ENCODE data around the gene OSBPL5. TPM values are rescaled to one million over a fixed set of nuclear protein-coding genes. Genes with fewer than 3 reads are reported as not detected.
A peak's percentile ranks its signal among the peaks of the same experiment; 100 is the strongest.

OSBPL5 gene
- total and polyA plus RNA-seq, 10 donors, result 5.1 to 91.2 (median 51.0) TPM

GRCh38 chr11:3138178-3139085 lies 26.7 kb downstream of the OSBPL5 start:
- H3K27ac ChIP-seq, result peak overlapping the region in 3 of 8 donors; percentile 32 to 41 (median 41)
- H3K4me1 ChIP-seq, result peaks cover 6 to 95% (median 43%) of the 10 kb centered on the region in 6 donors
- WGBS, 5 donors, result 73 to 83% (median 76%) methylated on average over 18 to 28 of the region's 28 CpGs
- no peaks in the 10 kb centered on the region for H3K27me3 ChIP-seq (replicated peaks in 1 of 7)
- intact Hi-C loops (cut with DNase I; ENCODE audit: low total_unique reads), result no loop called here
- peak; percentile 65 for DNase-seq
- H3K9me3 ChIP-seq, result no peaks in the 10 kb centered on the region
- peaks cover 0 to 3% (median 0%) of the 10 kb centered on the region in 6 donors for H3K36me3 ChIP-seq
- no peak for TF ChIP-seq POLR2AphosphoS5 (IDR thresholded peaks at IDR 0.05)
- TF ChIP-seq POLR2A (IDR thresholded peaks at IDR 0.05), result no peak
- no peak for TF ChIP-seq CTCF (IDR thresholded peaks at IDR 0.05 in 8 of 11, conservative IDR thresholded peaks at IDR 0.05 in 3 of 11)
- no peak overlapping the region for H3K4me3 ChIP-seq

- intact Hi-C loops (cut with DNase I; ENCODE audit: low total_unique reads), result no loop called here
- H3K4me1 ChIP-seq, result peaks cover 6 to 92% (median 41%) of the 10 kb centered on the region in 6 donors
- peaks cover 0 to 8% (median 0%) of the 10 kb centered on the region in 6 donors for H3K36me3 ChIP-seq
- no peaks in the 10 kb centered on the region for H3K27me3 ChIP-seq (replicated peaks in 1 of 7)
- no peak overlapping the region for H3K4me3 ChIP-seq
- no peaks in the 10 kb centered on the region for H3K9me3 ChIP-seq
- TF ChIP-seq POLR2AphosphoS5 (IDR thresholded peaks at IDR 0.05) (peak in 1 of 3 donors; percentile 13), POLR2A (IDR thresholded peaks at IDR 0.05) (no peak), CTCF (IDR thresholded peaks at IDR 0.05 in 8 of 11, conservative IDR thresholded peaks at IDR 0.05 in 3 of 11) (no peak)
- H3K27ac ChIP-seq, result peak overlapping the region in 3 of 8 donors; percentile 32 to 41 (median 41)
- 52 to 83% (median 54%) methylated on average over 9 to 17 of the region's 17 CpGs for WGBS, 5 donors
- peak; percentile 77 for DNase-seq
These were observed 27.5 kb downstream of the OSBPL5 start for GRCh38 chr11:3137486-3138177.

GRCh38 chr11:3136546-3137455 lies 28.3 kb downstream of the OSBPL5 start:
- TF ChIP-seq CTCF (IDR thresholded peaks at IDR 0.05 in 8 of 11, conservative IDR thresholded peaks at IDR 0.05 in 3 of 11) (no peak), POLR2AphosphoS5 (IDR thresholded peaks at IDR 0.05) (peak in 2 of 3 donors; percentile 39 to 52), POLR2A (IDR thresholded peaks at IDR 0.05) (no peak)
- H3K4me3 ChIP-seq, result no peak overlapping the region
- H3K9me3 ChIP-seq, result no peaks in the 10 kb centered on the region
- intact Hi-C loops (cut with DNase I; ENCODE audit: low total_unique reads), result no loop called here
- H3K4me1 ChIP-seq, result peaks cover 6 to 85% (median 37%) of the 10 kb centered on the region in 6 donors
- H3K27ac ChIP-seq, result peak overlapping the region in 3 of 8 donors; percentile 28 to 54 (median 41)
- 52 to 76% (median 62%) methylated on average over 11 to 13 of the region's 13 CpGs for WGBS, 5 donors
- DNase-seq, result peak; percentile 78
- peaks cover 0 to 12% (median 0%) of the 10 kb centered on the region in 6 donors for H3K36me3 ChIP-seq
- H3K27me3 ChIP-seq (replicated peaks in 1 of 7), result no peaks in the 10 kb centered on the region
